ENCODE results near the gene RCAN2.
"Not testable (repeated sequence)": the region's sequence is repeated elsewhere in the genome, so short reads cannot be mapped to it uniquely, and the experiment has no call there.

RCAN2 gene

DNA sequence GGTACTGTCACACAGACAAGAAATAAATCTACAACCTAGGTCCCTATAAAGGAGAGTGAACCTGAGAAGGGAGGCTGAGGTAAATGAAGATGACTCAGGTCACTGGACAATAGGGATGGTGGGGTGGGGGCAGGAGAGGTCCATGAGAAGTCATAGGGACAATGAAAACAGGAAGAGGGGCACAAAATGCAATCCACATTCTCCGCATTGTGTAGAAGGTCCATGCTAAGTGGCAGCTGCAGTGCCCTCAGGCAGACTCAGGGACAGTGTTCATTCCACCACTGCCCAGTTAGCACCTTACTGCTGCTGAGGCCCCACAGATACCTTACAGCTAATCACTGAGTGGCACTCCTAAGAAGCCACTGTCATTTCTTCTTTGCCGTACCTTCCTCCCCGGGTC, 156.8 kb downstream of the RCAN2 start:
- no peak for DNase-seq (ENCODE audit: low read depth in 2 of 2)

DNA sequence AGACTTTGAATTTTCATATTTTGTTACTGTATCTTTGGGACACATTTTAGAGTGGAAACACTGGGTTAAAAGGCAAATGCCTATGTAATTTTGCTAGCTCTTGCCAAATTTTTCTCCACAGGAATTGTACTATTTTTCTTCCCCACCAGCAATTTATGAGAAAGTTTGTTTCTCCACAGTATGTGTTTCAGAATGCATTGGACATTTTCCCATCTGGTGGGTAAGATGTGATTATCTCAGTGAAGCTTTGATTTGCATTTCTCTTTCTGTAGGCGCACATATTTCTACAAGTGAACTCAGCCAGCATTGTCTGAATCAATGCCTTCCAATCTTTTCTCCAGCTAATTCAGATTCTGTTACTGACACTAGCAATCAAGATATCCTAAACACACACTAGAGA, 157.8 kb downstream of the RCAN2 start:
- no peak for DNase-seq (ENCODE audit: low read depth in 2 of 2)

DNA sequence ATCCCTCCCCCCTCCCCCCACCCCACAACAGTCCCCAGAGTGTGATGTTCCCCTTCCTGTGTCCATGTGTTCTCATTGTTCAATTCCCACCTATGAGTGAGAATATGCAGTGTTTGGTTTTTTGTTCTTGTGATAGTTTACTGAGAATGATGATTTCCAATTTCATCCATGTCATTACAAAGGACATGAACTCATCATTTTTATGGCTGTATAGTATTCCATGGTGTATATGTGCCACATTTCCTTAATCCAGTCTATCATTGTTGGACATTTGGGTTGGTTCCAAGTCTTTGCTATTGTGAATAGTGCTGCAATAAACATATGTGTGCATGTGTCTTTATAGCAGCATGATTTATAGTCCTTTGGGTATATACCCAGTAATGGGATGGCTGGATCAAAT, 158.8 kb downstream of the RCAN2 start:
- not testable (repeated sequence) for DNase-seq (ENCODE audit: low read depth in 2 of 2)

DNA sequence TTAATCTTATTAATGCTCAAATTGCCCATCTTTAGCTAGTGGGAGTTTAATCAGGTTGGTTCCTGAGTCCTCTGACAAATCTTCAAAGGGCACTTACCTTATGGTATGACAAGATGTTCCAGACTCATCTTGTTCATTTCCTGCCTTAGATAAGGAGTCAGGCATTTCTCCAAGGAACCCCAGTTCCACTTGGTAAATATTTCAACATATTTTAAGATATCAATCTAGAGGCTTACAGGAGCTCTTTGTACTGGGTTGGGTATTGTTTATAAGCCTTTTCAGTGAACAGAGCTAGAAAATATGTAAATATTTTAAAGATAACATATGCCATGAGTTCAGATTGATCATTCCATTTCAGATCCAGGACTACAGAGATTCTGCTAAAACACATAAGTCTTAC, 159.8 kb downstream of the RCAN2 start:
- DNase-seq (ENCODE audit: low read depth in 2 of 2), result no peak

DNA sequence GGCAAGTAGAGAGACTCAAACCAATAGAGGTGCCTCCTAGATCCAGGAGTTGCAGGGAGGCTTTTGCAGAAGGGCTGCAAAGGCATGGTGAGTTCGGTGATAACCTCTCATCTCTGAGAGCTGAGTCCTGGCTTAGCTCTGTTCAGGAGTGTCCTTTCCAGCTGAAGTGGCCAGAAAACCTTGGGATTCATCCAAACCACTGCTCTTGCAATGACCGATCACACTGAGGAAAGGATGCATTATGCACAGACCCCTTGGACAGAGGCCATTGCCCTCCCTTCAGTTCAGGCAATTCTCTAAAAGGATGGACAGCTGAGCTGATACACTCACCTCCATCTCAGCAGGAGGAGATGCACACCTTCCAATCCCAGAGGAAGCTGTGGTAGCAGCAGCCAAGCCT, 161.7 kb downstream of the RCAN2 start:
- no peak for DNase-seq (ENCODE audit: low read depth in 2 of 2)

DNA sequence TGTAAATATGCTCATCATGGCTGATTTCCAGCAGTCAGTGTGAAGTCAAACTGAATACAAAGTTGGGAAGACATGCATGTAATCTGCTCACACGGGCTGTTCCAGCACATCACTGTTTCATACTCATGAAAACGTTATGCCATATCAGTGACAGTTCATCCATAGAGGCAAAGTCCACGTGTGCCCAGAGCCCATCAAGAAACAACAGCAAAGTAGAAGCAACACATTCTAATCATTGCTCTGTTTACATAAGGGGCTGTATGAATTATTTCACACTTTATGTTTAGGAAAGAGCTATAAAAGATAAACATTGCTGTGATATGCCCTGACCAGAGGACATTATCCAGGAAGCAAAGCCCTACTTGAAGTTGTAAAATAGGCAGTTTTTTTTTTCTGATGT, 163.5 kb downstream of the RCAN2 start:
- no peak for DNase-seq (ENCODE audit: low read depth in 2 of 2)

DNA sequence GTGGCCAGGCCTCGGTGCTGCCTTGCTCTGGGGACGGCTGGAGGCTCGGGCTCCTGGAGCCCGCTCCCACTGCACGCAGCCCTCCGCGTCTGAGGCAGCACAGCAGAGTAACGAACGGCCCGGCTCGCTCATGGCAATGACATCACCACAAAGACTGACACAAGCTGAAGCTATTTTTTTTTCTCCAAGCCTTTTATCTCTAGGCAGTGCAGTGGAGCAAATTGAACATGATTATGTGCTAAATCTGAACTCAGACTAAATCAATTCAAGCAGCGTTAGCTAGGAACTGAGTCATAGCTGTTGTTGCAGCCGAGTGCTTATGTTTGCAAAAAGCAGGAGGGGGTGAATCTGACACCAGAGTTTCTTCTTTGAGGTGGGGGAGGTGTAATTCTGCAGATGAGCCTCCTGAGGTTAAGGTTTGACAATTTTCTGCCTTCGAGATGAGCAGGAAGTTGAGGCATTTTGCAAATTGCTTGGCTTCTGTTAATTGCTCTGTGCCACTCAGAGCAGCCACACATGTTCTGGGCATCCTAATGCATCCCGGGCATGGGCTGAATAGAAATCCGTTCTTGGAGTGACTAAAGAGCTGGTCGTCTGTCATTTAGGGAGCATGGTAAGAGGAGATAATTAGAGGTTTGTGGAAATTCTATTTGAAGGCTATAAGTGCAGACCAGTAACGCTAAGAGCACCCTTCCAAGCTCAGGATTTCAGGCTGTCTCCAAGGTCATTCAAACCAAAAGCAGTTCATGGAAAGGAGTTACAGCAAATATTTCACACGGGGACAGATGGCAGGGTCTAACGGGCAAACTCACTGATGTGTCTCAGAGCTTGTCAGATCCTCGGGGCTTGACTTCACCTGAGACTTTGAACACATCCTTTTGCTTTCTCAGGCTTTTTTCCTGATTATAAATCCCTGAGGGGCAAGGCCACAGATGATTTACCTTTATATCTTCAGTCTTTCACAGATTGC, 165.4 kb downstream of the RCAN2 start:
- no peak for DNase-seq (ENCODE audit: low read depth in 2 of 2)

DNA sequence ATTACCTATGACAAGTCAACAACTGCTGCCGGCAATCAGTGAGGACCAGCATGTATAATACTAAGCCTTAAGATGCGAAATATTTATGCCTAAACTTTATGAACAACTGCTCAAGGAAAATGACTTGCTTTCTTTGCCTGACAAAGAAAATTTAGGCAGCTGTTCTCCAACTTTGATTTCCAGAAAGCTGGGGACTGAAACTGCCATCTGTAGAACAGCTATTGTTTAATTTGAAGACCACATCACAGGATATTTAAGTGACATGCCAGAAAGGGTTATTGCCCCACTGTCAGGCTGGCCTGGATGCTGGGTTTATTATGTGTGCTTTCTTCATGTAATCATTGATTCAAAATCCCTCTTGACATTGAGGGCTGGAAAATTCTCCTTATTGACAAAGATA, 166.5 kb downstream of the RCAN2 start:
- DNase-seq (ENCODE audit: low read depth in 2 of 2), result no peak

DNA sequence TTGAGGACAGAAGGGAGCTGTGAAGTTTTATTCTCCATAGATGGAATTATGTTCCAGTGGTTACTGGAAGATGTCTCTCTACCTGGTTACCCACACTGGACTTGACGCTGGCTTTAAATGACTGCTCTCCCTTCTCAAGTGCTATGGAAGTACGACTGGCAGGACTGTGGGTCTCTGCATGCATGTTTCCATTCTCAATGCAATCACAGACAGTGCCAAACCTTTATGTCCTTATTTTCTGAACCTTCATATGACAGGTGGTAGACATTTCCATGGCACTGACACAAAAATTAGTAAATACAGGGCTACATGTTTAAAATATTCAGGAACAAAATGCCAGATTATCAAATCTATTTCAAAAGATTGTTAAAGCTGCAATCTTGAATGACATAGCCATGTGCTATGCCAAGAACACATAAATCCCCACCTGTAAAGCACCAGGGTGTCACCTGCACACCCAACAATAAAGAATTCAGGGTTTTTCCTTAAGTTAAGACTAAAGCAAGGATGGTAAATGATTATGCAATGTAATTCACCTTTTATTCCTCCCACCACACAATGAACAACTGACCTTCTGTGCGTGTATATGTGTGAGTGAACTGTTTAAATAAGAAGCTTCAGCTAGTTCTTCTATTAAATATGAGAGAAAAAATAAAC, 167.2 kb downstream of the RCAN2 start:
- no peak for DNase-seq (ENCODE audit: low read depth in 2 of 2)

DNA sequence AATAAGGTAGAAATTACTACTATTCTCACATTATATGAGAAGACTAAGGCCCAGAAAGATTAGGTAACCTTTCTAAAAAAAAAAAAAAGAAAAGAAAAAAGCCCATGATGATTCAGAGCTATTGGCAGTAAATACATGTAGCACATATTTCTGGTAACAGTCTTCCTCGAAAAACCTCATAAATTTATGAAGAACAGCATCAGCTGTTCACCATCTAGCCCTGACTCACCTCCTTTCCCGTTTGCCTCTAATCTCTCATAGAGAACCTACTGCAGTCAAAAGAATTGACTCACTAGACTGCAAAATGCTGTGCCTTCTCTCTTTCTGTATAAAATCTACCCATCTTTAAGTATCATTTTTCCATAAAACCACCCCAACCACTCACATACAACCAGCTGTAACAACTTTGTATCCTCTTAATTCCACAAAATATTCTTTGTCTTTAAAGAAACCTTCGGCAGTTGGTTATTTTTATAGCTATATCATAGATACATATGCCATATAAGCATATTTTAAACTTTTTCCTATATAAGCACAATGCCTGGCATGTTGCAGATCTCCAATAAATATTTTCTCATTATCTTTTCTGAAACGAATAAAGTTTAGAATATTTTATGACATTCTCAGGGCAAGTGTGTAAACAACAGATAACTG, 167.8 kb downstream of the RCAN2 start:
- peak in 1 of 2 donors; percentile 4 for DNase-seq (ENCODE audit: low read depth in 2 of 2)

DNA sequence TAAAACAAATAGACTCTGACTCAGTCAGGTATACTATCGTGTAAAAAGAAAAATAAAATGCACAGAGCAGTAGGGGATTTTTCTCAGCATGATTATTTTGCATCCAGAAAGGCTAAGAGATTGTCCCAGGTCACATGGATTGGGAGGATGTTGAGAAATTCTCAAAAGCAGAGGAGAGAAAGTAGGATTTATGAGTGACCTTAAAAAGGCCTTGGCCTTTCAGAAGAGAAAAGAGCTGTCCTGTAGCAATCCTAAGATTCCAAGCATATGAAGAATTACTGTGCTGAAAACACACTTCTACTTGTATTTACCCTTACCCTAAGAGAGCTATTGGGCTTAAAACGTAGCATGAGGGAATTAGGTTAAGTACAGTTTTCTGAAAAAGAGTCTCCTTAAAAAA, 170.7 kb downstream of the RCAN2 start:
- no peak for DNase-seq (ENCODE audit: low read depth in 2 of 2)

DNA sequence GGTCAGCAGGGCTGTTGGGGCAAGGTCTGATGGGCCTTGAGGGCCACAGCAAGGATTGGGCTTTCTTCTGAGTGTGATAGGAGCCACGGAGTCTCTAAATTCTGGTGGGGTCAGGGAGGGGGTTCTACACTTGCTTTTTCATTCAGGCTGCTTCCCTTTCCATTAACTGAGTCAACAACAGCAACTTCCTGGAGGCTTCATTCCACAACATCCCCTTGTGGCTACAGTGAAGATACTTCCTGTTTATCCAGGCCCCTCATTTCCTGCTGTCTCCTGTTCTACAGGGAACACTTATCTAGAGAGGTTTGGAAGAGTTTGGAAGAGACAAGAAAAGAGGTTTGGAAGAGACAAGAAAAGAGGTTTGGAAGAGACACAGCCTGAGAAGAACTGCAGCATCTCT, 175.7 kb downstream of the RCAN2 start:
- DNase-seq (ENCODE audit: low read depth in 2 of 2), result no peak

DNA sequence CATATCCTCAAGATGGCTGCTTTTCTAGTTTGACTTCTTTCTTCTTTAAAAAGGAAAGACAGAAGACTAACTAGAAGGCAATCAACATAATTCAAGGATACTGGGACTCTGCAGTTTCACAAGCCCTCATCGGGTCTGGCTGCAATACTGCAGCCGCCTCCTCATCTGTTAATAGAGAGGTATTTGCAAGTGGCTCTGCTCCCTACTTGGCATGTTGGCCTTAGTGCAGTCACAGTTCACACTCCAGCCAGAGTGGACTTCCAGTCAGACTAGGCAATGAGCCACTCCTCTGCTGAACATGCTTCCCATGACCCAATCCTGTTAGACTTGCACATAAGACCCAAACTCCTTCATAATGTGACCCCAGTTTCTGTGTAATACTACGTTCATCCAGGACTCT, 178.6 kb downstream of the RCAN2 start:
- DNase-seq (ENCODE audit: low read depth in 2 of 2), result no peak

DNA sequence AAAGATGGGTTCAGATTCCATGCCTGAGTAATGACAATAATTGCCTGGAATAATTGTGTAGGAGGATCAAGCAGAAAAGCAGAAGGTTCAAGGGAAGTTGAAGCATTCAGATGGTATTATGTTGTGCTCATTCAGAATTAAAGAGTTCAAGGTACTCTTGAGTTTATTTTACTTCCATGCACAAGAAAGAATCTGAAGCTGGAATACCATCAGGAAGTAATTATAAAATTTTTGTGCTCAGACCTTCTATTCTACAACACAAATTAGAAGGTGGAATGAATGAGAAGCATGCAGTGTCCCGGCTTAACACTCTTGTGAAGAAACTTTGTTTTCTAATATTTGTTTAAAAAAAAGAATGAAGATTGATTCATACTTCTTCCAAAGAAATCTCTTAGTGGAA, 181.1 kb downstream of the RCAN2 start:
- no peak for DNase-seq (ENCODE audit: low read depth in 2 of 2)

DNA sequence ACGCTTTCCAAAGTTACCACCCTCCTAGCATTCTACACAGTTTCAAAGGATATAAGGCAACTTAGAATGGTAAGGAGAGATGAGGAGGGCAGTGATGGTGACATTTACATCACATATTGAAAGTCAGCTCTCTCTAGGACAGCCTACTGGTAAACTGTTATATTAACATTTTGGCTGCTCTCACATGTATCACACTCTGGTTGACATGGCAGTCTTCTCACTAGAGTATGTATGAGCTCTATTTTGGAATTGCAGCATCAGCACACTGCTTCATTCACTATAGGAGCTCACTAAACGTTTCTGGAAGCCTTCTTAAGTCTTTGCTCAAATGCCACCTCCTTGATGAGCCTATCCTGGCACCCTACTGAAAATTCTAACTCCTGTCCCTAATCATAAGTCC, 184.8 kb downstream of the RCAN2 start:
- no peak for DNase-seq (ENCODE audit: low read depth in 2 of 2)

DNA sequence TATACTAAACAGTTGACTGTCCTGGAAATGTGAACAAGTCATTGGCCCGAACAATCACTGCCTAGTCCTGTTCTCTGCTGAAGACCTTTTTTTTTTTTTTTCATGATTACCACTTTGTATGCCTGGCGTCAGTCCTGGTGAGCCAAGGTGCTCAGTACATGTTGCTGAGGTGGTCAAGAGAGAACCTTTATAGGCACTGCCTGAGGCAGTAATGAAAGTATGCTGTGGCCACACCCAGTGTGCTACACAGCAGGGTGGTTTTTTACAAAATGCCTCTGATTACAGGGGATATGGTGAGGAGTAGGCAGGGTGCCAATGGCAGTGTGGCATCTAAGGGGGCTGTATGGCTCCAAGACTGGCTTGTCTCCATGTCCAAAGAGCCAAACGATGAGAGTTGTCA, 185.4 kb downstream of the RCAN2 start:
- DNase-seq (ENCODE audit: low read depth in 2 of 2), result no peak

DNA sequence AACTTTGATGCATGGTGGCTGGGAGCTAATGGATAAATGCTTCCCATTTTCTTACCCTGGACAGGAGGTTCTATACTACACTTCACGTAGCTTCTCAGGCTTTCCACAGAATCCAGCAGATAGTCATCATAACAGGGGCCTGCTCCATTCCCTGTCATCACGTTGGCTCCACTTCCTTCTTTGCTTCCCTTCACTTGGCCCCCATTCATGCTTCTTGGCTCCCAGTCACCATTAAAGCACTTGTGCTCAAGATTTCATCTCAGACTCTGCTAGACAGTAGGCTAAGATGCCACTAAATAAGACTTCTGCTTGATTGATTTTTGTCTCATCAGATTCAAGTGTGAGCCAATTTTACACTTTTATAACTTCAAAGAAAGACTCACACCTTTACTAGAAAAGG, 186.0 kb downstream of the RCAN2 start:
- no peak for DNase-seq (ENCODE audit: low read depth in 2 of 2)

DNA sequence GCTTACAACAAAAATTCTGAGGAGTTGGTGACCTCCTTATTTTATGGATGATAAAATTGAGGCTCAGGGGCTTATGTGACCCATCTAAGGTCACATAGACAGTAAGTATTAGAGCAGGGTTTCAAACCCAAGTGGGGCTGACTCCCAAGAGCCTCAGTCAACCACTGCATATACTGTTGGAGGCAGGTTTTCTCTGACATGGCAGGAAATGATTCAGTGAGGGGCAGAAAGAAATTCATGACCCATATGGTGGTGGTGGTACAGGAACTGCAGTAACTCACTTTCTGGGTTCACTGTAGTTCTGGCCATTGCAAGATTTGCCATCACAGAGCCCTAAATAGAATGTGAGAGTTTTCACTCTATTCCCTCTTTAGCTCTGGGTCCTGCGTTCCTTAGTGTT, 188.4 kb downstream of the RCAN2 start:
- DNase-seq (ENCODE audit: low read depth in 2 of 2), result no peak

DNA sequence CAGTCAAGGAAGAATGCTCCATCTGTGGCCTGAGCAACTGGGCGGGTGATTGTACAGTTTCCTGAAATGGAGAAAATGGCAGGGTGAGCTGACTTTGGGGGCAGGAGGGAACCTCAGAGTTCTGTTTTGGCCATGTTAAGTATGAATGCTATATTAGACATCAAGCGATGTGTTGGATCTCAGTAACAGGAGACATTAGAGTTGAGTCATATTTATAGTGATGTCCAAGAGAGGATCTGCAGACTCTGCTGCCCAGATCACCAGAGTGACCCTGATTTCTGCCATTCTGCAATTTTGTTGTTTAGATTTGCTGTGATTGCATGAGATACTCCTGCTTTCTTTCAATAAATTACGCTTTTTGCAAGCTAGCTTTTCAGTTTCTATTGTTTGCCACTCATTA, 189.1 kb downstream of the RCAN2 start:
- DNase-seq (ENCODE audit: low read depth in 2 of 2), result no peak

DNA sequence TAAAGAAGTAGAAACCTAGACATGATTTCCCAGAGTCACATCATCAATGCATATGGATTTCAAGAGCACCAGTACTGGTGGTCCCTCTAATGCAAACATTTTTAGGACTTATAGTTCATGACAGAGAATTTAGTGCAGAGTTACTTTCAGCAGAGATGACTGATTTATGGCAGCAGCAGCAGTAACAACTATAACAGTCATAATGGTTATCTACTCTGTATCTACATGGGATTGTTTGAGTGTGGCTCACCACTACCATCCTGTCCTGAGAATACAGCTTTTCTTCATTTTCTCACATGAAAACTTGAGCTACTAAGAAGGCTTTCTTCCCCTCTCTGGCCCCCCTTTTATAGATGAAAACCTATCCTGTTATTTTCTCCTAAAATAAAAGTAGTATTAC, 192.0 kb downstream of the RCAN2 start:
- DNase-seq (ENCODE audit: low read depth in 2 of 2), result no peak

DNA sequence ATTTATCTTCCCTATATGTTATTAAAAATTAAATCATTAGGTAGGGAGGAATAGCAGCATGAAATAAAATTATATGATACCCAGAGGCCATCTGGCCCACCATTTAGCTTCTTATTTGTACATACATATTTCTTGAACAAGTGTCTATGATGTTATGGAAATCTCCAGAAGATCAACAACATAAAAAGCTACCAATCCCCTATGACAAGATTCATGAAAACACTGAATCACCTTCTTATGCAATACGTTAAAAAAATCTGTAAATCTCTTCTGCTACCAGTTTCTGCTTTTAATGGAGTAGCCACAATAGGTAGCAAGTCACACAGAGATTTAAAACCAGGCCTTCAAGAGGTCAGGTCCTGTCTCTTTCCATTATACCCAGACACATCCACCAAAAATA, 194.7 kb downstream of the RCAN2 start:
- DNase-seq (ENCODE audit: low read depth in 2 of 2), result no peak

DNA sequence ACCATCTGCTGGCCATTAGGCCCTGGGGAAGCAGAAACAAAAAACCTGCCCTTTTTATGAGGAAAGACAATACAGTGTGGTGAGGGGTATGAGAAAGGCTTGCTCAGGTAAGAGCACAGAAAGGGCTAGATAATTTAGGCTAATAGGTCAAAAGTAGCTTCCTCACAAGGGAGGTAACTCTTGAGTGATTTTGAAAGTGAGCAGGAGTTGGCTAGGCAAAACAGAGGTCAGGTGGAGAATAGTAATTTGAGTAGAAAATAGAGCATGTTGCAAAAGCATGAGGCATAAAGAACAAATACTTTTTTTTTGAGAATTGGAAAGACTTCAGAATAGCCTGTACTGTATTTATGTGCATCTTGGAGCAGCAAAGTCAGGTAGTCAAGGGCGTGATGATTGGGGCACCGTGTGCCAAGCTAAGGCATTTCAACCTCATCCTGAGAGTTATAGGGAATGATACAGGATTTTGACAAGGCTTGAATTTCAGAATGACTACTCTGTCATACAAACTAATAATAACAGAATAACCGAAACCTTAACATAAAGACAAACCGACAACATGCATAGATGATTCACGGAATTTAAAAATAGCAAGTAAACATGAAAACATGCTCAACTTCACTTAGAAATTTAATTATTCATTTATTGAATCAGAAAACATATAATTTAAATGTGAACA, 197.5 kb downstream of the RCAN2 start:
- DNase-seq (ENCODE audit: low read depth in 2 of 2), result no peak
